ENCODE results near the gene PLA2G2A.
"Not testable (repeated sequence)": the region's sequence is repeated elsewhere in the genome, so short reads cannot be mapped to it uniquely, and the experiment has no call there.

PLA2G2A gene

GRCh38 chr1:19979494-19979977, at the start of gene PLA2G2A:
TSS of gene PLA2G2A (minus strand) at chr1:19979618. CDS start at chr1:19978773, 845 bp downstream.
- DNase-seq: no peak

GRCh38 chr1:20028726-20029125, 49.3 kb upstream of the PLA2G2A start:
- DNase-seq: no peak

DNA sequence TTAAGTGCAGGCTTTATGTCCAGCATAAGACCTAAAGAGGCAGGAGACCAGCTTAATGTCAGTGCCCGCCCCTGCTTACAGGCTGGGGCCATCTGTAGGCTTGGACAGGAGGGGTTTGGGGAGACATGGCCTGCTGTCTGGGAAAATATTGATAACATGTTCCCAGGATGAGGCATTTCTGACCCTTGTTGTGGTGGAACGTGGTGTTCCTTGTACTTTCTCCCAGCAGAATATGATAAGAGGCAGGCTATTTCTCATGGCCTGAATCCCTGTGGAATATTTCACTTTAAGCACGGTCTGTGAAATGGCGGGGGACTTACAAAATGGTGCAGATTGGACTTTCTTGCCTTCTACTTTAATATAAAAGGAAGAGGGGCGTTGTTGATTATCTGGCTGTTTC, 48.7 kb upstream of the PLA2G2A start:
- DNase-seq: no peak

DNA sequence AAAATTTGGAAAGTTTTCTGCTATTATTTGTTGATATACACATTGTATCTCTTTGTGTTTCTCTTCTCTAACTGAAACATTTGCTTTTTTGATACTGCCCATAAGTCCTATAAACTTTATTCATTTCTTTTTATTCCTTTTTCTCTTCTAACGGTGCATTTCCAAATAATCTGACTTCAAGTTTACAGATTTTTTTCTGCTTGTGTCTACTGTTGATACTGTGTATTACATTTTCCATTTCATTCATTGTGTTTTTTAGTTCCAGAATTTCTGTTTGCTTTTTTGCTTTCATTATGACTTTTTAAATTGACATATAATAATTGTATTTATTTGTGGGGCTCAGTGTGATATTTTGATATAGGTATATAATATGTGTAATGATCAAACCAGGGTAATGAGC, 38.3 kb upstream of the PLA2G2A start:
- no peak for DNase-seq

GRCh38 chr1:20014153-20014552, 34.7 kb upstream of the PLA2G2A start:
- DNase-seq: no peak

- no peak for DNase-seq
These were observed 30.6 kb upstream of the PLA2G2A start for GRCh38 chr1:20010016-20010415.

- DNase-seq: no peak
These were observed 29.8 kb upstream of the PLA2G2A start for GRCh38 chr1:20009212-20009611.

- DNase-seq: no peak
These were observed 29.0 kb upstream of the PLA2G2A start for GRCh38 chr1:20008391-20008841.

GRCh38 chr1:19998823-19999222, 19.4 kb upstream of the PLA2G2A start:
- not testable (repeated sequence) for DNase-seq

DNA sequence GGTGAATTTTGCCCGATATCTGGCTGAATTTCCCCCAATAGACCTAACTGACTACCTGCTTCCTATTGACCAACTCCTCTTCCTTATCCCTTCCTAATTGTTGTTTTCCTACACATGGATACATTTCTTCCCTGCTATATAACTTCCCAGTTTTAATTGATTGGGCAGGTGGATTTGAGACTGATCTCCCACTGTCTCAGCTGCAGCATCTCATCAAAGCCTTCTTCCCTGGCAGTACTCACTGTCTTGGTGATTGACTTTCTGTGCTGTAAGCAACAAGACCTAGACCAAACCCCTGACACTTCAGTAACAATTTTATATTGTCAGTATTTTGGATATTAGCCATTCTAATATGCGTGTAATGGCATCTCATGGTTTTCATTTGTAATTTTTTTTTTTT, 11.3 kb upstream of the PLA2G2A start:
- DNase-seq: no peak

GRCh38 chr1:19990182-19990582, 10.8 kb upstream of the PLA2G2A start:
- DNase-seq: not testable (repeated sequence)

DNA sequence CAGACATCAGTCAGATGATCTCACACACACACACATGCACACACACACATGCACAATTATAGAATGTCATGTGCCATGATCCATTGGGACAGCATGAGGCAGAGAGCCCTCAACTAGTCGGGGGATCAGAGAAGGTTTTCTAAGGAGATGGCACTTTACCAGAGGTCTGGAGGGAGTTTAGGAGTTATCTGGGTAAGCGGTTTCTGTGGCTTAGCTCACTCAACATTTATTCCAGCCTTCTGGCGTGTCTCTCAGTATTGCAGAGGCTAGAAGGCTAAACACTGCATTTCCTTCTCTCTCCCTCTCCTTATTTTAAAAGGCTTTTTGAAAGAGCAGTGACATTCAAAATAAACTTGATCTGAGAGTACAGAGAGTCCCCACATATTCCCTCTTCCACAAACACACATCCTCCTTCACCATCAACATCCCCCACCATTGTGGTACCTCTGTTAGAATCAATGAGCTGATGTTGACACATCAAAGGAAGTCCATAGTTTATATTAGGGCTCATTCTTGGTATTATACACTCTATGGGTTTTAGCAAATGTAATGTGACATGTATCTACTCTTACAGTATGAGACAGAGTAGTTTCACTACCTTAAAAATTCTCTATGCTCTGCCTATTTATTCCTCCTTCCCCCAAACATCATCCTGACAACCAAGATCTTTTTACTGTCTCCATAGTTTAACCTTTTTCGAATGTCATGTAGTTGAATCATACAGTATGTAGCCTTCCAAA, 9.0 kb upstream of the PLA2G2A start:
- no peak for DNase-seq

DNA sequence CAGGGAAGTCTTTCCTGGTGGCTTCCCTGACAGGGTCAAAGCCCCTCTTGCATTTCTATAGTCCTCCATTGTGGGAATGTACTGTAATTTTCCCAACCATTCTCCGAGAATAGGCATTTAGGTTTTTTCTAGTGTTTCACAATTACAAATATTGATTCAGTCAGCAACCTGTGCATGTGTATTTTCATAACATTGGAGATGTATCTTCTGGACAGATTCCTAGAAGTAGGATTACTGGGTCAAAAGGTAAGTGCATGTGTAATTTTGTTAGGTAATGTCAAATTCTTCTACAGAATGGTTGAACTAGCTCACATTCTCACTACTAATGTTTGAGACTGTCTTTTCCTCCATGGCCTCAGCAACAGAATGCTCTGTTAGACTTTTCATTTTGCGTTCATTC, 8.3 kb upstream of the PLA2G2A start:
- no peak for DNase-seq

DNA sequence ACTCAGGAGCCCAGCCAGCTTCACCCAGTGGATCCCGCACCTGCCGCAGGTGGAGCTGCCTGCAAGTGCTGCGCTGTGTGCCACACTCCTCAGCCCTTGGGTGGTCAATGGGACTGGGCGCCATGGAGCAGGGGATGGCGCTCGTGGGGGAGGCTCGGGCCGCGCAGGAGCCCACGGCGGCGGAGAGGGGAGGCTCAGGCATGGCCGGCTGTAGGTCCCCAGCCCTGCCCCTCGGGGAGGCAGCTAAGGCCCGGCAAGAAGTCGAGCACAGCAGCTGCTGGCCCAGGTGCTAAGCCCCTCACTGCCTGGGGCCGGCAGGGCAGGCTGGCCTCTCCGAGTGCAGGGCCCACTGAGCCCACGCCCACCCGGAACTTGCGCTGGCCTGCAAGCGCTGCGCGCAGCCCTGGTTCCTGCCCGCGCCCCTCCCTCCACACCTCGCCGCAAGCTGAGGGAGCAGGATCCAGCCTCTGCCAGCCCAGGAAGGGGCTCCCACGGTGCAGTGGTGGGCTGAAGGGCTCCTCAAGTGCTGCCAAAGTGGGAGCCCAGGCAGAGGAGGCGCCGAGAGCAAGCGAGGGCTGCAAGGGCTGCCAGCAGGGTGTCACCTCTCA, 5.1 kb upstream of the PLA2G2A start:
- not testable (repeated sequence) for DNase-seq

DNA sequence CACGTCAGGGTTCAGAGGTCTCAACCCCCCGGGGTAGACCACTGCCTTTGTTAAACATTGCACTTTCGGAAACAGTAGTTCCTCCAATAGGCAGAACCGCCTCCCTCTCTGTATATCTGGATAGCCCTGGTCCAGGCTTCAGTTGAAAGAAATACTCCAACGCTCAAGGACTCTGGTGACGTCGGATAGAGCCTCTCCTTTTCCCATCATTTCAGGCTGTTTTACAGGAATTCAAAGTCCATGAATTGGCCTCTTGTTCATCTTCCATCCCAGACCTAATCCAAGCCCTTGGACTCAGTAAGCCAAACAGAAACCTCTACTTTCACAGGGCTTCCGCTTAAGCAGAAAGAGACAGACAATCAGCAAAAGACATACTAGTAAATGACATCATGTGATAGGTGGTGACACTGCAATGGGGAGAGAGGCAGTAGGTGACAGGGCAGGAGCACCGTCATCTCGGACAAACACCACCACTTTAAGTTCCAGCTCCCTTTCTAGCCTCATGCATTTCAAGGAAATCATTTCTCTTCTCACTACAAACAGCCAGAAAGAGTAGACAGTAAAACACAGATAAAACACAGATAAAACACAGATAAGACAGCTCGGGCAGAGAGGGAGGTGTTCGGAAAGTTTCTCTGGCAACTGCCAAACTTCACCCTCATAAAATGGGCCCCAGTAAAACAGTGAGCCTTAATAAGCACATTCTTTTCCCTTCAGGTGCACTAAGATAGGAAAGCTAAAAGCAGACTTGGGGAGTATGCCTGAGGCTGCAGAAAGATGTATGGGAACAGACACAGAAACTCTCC, 2.3 kb upstream of the PLA2G2A start:
- no peak for DNase-seq

DNA sequence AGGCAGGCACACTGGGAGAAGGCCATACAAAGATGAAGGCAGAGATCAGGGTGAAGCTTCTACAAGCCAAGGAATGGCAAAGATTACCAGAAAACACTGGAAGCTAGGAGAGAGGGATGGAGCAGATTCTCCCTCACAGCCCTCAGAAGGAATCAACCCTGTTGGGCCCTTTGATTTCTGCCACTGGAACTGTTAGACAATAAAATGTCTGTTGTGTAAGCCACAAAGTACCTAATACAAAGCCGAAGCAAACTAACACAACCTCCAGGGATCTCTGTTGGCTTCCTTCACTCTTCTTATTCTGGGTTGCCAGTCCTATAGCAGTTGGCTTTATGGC, 1.7 kb upstream of the PLA2G2A start:
- DNase-seq: no peak

DNA sequence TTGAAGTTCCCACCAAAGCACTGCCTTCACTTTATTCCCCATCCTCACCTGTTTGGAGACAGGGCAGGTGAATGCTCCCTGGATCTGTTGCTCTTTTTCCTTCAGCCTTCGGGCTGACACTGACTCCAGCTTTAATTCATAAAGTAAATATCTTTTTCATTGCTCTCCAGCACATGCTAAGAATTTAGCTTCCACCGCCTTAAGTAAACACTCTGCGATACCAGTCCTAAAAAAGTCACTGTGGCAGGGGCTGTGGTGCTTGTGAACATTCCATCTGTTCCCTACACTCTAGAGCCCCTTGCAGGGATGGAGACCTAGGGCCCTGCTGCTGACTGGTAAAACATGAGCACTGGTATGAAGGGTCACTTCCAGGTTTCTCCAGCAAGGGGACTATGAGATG, 896 bp upstream of the PLA2G2A start:
- no peak for DNase-seq

- DNase-seq: no peak
These were observed 1.3 kb downstream of the PLA2G2A start for GRCh38 chr1:19978143-19978542.

DNA sequence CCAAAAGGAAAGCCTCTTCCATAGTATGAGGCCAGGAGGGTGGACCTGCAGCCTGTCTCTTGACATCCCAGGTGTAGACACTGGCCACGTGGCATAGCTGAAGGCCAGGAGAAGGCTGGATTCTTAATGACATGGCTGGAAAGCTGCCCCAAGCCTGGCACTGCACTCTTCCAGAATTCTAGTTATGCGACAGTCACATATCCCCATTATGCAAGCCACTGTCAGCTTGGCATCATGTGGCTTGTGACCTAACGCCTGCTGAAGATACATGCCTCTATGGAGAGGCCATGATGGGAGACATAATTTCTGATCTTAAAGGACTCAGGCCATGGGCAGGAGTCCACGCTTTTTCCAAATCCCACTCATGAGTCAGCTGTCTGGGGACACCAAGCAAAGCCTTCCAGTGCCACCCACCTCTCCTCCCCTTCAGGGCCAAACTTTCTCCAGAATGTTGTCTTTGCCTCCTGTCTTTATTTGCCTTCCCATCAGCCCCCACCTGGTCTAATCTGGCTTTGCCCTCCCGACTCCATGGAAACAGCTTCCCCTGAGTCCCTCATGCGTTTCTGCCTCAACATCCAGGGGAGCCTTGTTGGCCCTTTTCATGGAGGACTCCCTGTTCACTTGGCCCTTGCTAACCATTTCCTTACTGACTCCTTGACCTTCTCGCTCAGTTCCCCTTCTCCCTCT, 3.0 kb downstream of the PLA2G2A start:
- DNase-seq: no peak

DNA sequence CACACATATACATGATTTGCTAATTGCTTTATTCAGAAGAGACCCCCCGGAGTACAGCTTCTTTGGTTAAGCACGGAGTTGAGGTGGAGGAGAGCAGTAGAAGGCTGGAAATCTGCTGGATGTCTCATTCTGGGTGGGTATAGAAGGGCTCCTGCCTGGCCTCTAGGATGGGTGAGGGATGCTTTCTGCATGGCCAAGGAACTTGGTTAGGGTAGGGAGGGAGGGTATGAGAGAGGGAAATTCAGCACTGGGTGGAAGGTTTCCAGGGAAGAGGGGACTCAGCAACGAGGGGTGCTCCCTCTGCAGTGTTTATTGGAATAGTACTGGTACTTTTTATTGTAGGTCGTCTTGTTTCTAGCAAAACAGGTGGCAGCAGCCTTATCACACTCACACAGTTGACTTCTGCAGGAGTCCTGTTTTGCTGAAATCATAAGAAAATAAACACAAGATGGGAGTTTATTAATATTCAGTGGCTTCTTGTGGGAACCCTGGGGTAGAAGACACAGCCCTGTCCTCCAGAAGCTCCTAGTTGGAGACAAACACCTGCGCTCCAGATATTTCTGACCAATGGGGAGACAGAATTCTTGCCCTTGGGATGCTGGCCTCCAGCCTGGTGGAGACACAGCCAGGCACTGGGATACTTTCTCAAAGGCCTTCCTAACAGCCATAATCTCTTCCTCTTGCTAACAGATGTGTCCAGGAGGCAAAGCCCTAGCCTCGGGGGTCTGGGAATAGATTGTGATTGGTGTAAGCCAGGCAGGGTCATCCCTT, 3.8 kb downstream of the PLA2G2A start:
- no peak for DNase-seq

GRCh38 chr1:19974822-19975416, 4.5 kb downstream of the PLA2G2A start:
- DNase-seq: peak; percentile 52

DNA sequence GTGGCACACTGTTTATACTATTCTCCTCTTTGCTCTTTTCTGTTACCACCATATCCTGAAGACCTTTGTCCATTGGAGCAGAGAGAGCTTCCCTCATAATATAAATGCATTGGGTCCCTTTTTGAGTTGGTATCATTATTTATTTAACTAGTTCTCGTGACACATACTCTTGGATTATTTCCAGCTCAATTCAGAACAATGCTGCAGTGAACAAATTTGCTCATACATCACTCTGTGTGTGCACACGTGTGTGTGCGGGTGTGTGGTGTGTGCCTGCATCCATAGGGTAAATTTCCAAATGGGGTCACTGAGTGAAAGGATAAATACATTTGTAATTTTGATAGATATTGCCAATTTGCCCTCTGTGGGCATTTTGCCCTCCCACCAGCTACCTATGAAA, 5.8 kb downstream of the PLA2G2A start:
- DNase-seq: no peak
